Hepatocyte (in vitro differentiated cells): ENCODE data around the gene GRK6. TPM values are rescaled to one million over a fixed set of nuclear protein-coding genes. Genes with fewer than 3 reads are reported as not detected.

Experiments used
- DNase-seq: peaks from one replicate; pipeline ENCODE4 v3.0.0-alpha.2; 2016; ENCODE audit warnings: low spot score
- H2AFZ ChIP-seq: fragments of 200-600 bp; sonication (generic); 2 replicates; pipeline ENCODE4 v1.6.0; 2016; ENCODE audit warnings: antibody characterized with exemption, mild to moderate bottlenecking
- H3K27ac ChIP-seq: fragments of 200-600 bp; sonication (generic); 2 replicates; pipeline ENCODE4 v1.5.1; 2016; ENCODE audit warnings: mild to moderate bottlenecking
- H3K27me3 ChIP-seq: fragments of 200-600 bp; sonication (generic); 2 replicates; pipeline ENCODE4 v1.6.1; 2016
- H3K36me3 ChIP-seq: fragments of 200-600 bp; sonication (generic); replicated peaks from 2 replicates; pipeline ENCODE4 v1.5.1; 2016; ENCODE audit warnings: low read depth; ENCODE audit not compliant: insufficient read depth
- H3K4me1 ChIP-seq: fragments of 200-600 bp; sonication (generic); 2 replicates; pipeline ENCODE4 v1.5.1; 2016; ENCODE audit warnings: mild to moderate bottlenecking, moderate library complexity; ENCODE audit not compliant: insufficient read depth
- H3K4me2 ChIP-seq: fragments of 200-600 bp; sonication (generic); 2 replicates; pipeline ENCODE4 v1.6.0; 2016
- H3K4me3 ChIP-seq: fragments of 200-600 bp; sonication (generic); 2 replicates; pipeline ENCODE4 v1.5.1; 2016; ENCODE audit warnings: mild to moderate bottlenecking
- H3K79me2 ChIP-seq: fragments of 200-600 bp; sonication (generic); 2 replicates; pipeline ENCODE4 v1.6.0; 2017; ENCODE audit warnings: mild to moderate bottlenecking
- H3K9me2 ChIP-seq: fragments of 200-600 bp; sonication (generic); replicated peaks from 2 replicates; pipeline ENCODE4 v1.6.0; 2017; ENCODE audit warnings: mild to moderate bottlenecking; ENCODE audit not compliant: insufficient read depth
- H3K9me3 ChIP-seq: fragments of 200-600 bp; sonication (generic); 2 replicates; pipeline ENCODE4 v1.5.1; 2016; ENCODE audit warnings: low read depth, mild to moderate bottlenecking
- H4K20me1 ChIP-seq: fragments of 200-600 bp; sonication (generic); 2 replicates; pipeline ENCODE4 v1.6.0; 2016; ENCODE audit warnings: mild to moderate bottlenecking; ENCODE audit not compliant: insufficient read depth, poor library complexity, severe bottlenecking
- EZH2 ChIP-seq: fragments of 200-600 bp; sonication (generic); IDR thresholded peaks from 2 replicates; pipeline ENCODE4 v1.6.1; 2016; ENCODE audit warnings: antibody characterized with exemption, mild to moderate bottlenecking, borderline replicate concordance
- EZH2phosphoT487 ChIP-seq: fragments of 200-600 bp; sonication (generic); IDR thresholded peaks from one replicate; pipeline ENCODE4 v1.6.1; 2018; ENCODE audit warnings: antibody characterized with exemption, mild to moderate bottlenecking, low read depth, moderate library complexity; ENCODE audit not compliant: unreplicated experiment, severe bottlenecking
- WGBS: methylation state at CpG from one replicate; pipeline ENCODE4 v1.1.6; 2016; ENCODE audit warnings: low lambda C conversion rate; ENCODE audit errors: missing lambda C conversion rate; 5-methylcytosine and 5-hydroxymethylcytosine counted together
- polyA plus RNA-seq: library from polyadenylated mRNA; unstranded; fragments of >200 nt; fragmentation: Nextera tagmentation; extraction: Ambion mirVana; gene quantifications from 2 replicates; pipeline ENCODE4 v1.2.1, GENCODE V29; 2016
- total RNA-seq: library from RNA; depleted of rRNA; stranded (reverse); fragments of >200 nt; gene quantifications from 2 replicates; pipeline ENCODE4 v1.2.3, GENCODE V29; 2014
- TF ChIP-seq, protein P1 (sequence below): fragments of 200-600 bp; sonication (generic); IDR thresholded peaks from 2 replicates; pipeline ENCODE4 v1.5.1; 2016; ENCODE audit warnings: antibody characterized with exemption, mild to moderate bottlenecking; ENCODE audit not compliant: poor library complexity

GRK6 gene
- total and polyA plus RNA-seq, 2 experiments from 2014 or later, result 29.3 to 31.1 TPM

DNA sequence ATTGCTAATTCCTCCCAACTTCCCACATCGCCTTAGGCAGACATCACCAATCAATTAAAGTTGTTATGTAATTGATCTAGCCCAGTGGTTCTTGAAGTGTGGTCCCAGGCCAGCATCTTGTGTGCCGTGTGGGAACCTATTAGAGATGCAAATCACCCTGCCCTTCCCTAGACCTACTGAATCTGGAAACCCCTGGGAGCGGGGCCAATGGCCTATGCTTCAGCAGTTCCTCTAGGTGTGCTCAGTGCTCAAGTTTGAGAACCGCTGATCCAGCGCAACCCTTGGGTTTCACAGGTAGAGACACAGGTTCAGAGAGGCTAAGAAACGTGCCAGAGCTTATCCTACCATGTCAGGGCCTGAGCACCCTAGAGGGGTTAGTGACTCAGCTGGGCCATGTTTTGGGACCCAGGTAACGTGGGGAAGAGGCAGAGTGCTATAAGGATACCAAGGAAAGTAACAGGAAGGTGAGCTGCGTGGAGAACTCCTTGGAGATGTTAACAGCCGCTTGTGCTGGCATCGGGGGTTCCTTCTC is 37.9 kb upstream of the GRK6 start:
- Histone ChIP-seq H3K4me3 (no peak overlapping the region), H3K9me2 (no peaks in the 10 kb centered on the region), H3K9me3 (no peaks in the 10 kb centered on the region), H2AFZ (no peak overlapping the region), H3K4me1 (peaks cover 3% of the 10 kb centered on the region), H3K79me2 (no peaks in the 10 kb centered on the region), H3K27me3 (no peaks in the 10 kb centered on the region), H3K4me2 (no peak overlapping the region), H3K27ac (peak overlapping the region; percentile 72), H4K20me1 (no peaks in the 10 kb centered on the region), H3K36me3 (no peaks in the 10 kb centered on the region)
- 92% methylated on average over 10 of the region's 10 CpGs for WGBS
- no peak for TF ChIP-seq EZH2phosphoT487
- no peak for TF ChIP-seq EZH2
- TF ChIP-seq, protein P1, sequence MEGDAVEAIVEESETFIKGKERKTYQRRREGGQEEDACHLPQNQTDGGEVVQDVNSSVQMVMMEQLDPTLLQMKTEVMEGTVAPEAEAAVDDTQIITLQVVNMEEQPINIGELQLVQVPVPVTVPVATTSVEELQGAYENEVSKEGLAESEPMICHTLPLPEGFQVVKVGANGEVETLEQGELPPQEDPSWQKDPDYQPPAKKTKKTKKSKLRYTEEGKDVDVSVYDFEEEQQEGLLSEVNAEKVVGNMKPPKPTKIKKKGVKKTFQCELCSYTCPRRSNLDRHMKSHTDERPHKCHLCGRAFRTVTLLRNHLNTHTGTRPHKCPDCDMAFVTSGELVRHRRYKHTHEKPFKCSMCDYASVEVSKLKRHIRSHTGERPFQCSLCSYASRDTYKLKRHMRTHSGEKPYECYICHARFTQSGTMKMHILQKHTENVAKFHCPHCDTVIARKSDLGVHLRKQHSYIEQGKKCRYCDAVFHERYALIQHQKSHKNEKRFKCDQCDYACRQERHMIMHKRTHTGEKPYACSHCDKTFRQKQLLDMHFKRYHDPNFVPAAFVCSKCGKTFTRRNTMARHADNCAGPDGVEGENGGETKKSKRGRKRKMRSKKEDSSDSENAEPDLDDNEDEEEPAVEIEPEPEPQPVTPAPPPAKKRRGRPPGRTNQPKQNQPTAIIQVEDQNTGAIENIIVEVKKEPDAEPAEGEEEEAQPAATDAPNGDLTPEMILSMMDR, result no peak
- DNase-seq, result no peak

DNA sequence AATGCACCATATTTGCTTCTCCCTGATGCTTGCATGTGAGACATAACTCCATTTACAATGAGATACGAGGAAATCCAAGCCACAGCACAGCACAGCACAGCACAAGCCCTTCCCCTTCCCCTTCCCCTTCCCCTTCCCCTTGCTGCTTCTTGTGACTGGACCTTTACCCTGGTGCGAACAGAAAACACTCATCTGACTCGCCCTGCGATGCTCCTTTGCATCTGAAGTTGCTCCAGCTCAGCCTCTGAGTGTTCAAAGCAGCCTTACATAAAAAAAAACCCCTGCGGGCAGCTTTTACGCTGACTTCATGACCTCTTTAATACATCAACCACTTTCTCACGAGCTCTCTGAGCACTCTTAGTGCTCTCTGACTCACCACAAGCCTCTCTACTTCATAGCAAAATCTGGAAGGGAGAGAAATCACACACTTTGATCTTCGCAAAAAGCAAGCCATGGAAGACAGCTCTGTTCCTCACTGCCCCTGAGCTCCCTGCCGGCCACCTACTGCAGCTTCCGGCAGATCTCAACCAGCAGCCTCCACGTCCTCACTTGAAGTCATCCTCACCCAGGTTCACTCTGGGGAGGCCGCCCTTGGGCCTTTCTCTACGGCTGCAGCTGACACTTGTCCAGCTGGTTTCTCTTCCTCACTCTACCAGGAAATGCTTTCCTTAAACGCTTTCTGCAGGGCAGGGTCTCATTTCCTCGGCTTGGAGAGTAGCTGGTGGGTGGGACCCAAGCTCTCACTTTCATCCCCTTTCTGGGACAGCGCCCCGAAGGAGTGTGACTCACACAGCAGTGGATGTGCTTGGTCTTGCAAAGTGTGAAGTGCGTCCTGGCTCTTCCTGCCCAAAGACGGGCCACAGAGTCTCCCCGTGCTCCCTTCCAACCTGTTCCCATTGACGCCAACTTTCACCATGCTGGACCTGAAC is 37.0 kb upstream of the GRK6 start:
- Histone ChIP-seq H3K36me3 (no peaks in the 10 kb centered on the region), H4K20me1 (no peaks in the 10 kb centered on the region), H3K4me3 (no peak overlapping the region), H3K27me3 (no peaks in the 10 kb centered on the region), H3K9me3 (no peaks in the 10 kb centered on the region), H3K79me2 (no peaks in the 10 kb centered on the region), H3K9me2 (no peaks in the 10 kb centered on the region), H3K27ac (peak overlapping the region; percentile 72), H3K4me1 (peaks cover 3% of the 10 kb centered on the region), H3K4me2 (peak overlapping the region; percentile 52), H2AFZ (no peak overlapping the region)
- WGBS, result 50% methylated on average over 21 of the region's 21 CpGs
- DNase-seq, result peak; percentile 64
- TF ChIP-seq EZH2phosphoT487 (no peak), EZH2 (no peak)
- TF ChIP-seq, protein P1, result no peak

DNA sequence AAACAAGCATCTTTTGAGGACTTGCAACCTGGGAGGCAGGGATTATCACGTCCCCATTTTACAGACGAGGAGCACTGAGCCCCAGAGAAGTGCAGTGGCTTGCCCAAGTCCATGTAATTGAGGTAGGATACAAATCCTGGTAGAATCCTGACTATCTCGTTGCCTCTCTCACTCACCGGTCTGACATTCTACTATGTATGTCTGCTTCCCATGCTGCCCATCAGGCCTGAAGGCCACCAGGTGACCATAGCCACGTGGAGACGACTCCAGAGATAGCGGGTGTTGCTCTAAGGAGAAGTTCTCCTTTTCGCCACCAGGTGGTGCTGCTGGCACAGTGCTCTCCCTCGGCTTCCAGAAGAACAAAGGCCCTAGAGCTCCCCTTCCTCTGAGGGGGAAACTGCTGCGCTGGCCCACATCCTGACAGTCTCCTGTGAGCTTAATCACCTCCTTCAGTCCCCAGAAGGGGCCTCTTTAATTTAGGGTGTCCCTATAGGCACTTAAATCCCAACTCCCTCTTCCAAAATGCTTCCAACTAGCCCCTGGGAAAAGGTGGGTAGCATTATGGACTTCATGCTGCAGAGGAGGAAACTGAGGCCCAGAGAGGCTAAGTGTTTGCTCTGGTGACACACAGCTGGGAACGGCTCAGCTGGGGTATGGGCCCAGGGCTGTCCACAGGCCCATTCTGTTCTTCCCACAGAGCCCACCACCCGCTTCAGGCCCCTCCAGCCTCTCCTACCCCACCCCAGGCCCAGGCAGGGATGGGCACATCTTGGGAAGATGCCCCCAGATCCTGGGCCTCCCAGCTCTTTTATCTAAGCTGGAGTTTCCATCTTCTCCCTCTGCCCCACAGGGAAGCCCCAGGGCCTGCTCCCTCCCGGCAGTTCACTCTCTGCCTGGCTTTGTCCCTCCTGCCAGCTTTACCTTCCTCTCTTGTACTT is 35.8 kb upstream of the GRK6 start:
- Histone ChIP-seq H3K4me2 (no peak overlapping the region), H3K9me2 (no peaks in the 10 kb centered on the region), H3K36me3 (no peaks in the 10 kb centered on the region), H4K20me1 (no peaks in the 10 kb centered on the region), H3K4me3 (no peak overlapping the region), H3K9me3 (no peaks in the 10 kb centered on the region), H2AFZ (no peak overlapping the region), H3K27me3 (no peaks in the 10 kb centered on the region), H3K27ac (peak overlapping the region; percentile 32), H3K4me1 (peaks cover 3% of the 10 kb centered on the region), H3K79me2 (no peaks in the 10 kb centered on the region)
- WGBS, result 33% methylated on average over 13 of the region's 13 CpGs
- DNase-seq, result peak; percentile 90
- no peak for TF ChIP-seq EZH2phosphoT487
- TF ChIP-seq, protein P1, result peak; percentile 91
